ENCODE data around the gene FMN2.

Gene FMN2

DNA sequence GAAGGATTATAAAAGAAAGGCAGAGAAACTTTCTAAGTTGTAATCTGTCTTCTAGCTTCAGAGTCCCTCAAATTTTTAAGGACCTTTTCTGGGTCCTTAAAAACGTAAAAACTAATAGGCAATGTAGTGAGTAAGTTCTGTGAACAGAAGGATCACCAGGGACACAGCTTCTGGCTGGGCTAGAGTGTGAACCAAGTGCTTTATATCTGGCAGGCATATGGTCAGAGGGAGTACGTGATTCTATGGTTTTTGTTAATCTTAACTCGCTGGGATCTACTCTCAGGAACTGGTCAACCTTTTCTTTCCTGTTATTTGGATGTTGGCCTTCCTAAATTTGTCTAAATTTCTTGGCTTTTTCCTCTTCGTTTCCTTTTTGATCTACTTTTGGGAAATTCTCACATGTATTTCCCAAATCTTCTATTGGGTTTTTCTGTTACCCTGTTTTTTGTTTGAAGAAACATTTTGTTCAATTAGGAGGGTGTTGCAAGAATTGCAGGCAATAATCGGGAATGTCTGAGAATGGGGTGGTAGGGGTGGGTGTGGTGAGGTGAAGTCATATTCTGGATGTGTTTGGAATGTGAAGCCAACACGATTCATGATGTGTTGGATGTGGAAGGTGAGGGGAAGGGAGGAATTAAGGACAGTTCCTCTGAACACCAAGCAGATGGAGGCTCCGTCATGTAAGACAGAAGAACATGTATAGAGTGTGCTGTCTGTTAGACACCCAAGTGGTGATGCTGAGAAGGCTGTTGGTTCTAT, 193.2 kb downstream of the FMN2 start:
- Histone ChIP-seq H3K27me3 (ENCODE audit: control insufficient read depth, insufficient read depth, low read length) (no peaks in the 10 kb centered on the region), H3K79me2 (no peaks in the 10 kb centered on the region), H3K4me3 (ENCODE audit: low read depth, low read length) (no peak overlapping the region), H2AFZ (no peak overlapping the region), H3K27ac (no peak overlapping the region), H3K36me3 (ENCODE audit: control insufficient read depth, insufficient read depth, low read length) (no peaks in the 10 kb centered on the region), H3K9me3 (ENCODE audit: control insufficient read depth, low read length) (no peaks in the 10 kb centered on the region), H3K4me1 (peaks cover 3% of the 10 kb centered on the region), H3K9ac (no peak overlapping the region), H3K4me2 (ENCODE audit: low read length) (no peak overlapping the region)
- TF ChIP-seq, protein P1, sequence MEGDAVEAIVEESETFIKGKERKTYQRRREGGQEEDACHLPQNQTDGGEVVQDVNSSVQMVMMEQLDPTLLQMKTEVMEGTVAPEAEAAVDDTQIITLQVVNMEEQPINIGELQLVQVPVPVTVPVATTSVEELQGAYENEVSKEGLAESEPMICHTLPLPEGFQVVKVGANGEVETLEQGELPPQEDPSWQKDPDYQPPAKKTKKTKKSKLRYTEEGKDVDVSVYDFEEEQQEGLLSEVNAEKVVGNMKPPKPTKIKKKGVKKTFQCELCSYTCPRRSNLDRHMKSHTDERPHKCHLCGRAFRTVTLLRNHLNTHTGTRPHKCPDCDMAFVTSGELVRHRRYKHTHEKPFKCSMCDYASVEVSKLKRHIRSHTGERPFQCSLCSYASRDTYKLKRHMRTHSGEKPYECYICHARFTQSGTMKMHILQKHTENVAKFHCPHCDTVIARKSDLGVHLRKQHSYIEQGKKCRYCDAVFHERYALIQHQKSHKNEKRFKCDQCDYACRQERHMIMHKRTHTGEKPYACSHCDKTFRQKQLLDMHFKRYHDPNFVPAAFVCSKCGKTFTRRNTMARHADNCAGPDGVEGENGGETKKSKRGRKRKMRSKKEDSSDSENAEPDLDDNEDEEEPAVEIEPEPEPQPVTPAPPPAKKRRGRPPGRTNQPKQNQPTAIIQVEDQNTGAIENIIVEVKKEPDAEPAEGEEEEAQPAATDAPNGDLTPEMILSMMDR (IDR thresholded peaks at IDR 0.05), result no peak

DNA sequence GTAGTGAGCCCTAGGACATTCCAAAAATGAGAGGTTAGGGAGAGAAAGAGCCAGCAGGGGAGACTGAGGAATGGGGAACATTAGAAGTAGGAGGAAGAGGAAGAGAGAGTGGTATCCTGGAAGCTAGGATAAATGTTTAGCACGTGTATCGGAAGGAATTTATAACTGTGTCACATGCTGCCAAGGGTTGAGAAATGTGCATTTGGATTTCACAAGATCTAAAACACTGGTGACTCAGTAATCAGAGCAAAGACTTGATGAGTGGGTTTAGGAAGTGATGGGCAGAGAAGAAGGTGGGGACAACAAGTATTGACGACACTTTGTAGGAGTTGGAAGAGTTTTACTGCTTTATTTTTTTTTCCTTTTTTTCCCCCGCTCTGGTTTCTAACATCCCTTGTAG, 193.9 kb downstream of the FMN2 start:
- Histone ChIP-seq H3K79me2 (no peaks in the 10 kb centered on the region), H3K4me1 (peaks cover 3% of the 10 kb centered on the region), H3K4me3 (ENCODE audit: low read depth, low read length) (no peak overlapping the region), H3K36me3 (ENCODE audit: control insufficient read depth, insufficient read depth, low read length) (no peaks in the 10 kb centered on the region), H3K9ac (no peak overlapping the region), H2AFZ (no peak overlapping the region), H3K27ac (no peak overlapping the region), H3K9me3 (ENCODE audit: control insufficient read depth, low read length) (no peaks in the 10 kb centered on the region), H3K4me2 (ENCODE audit: low read length) (no peak overlapping the region), H3K27me3 (ENCODE audit: control insufficient read depth, insufficient read depth, low read length) (no peaks in the 10 kb centered on the region)
- TF ChIP-seq, protein P1 (IDR thresholded peaks at IDR 0.05), result no peak

DNA sequence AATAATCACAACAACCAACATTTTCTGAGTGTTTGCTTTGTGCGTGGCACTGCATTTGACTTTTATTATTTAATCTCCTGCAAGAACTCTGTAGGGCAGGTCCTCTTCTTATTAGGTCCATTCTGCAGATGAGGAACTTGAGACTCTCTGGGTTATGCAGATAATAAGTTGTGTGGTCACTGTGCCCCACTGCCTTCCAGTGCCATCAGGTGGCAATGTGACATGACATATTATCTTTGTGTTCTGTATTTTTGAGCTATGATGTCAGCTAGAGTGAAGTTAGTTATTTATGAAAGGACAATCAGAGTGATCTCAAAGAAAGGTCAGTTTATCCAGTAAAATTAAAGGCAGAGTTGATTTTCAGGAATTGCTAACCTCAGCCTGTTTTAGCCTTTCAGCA, 196.0 kb downstream of the FMN2 start:
- H3K4me1 ChIP-seq, result peaks cover 3% of the 10 kb centered on the region
- H3K9ac ChIP-seq, result no peak overlapping the region
- H3K36me3 ChIP-seq (ENCODE audit: control insufficient read depth, insufficient read depth, low read length), result no peaks in the 10 kb centered on the region
- no peak overlapping the region for H3K27ac ChIP-seq
- H3K9me3 ChIP-seq (ENCODE audit: control insufficient read depth, low read length), result no peaks in the 10 kb centered on the region
- no peak overlapping the region for H3K4me3 ChIP-seq (ENCODE audit: low read depth, low read length)
- no peak overlapping the region for H2AFZ ChIP-seq
- TF ChIP-seq, protein P1 (IDR thresholded peaks at IDR 0.05), result no peak
- no peaks in the 10 kb centered on the region for H3K79me2 ChIP-seq
- peak overlapping the region; percentile 32 for H3K4me2 ChIP-seq (ENCODE audit: low read length)
- H3K27me3 ChIP-seq (ENCODE audit: control insufficient read depth, insufficient read depth, low read length), result no peaks in the 10 kb centered on the region

DNA sequence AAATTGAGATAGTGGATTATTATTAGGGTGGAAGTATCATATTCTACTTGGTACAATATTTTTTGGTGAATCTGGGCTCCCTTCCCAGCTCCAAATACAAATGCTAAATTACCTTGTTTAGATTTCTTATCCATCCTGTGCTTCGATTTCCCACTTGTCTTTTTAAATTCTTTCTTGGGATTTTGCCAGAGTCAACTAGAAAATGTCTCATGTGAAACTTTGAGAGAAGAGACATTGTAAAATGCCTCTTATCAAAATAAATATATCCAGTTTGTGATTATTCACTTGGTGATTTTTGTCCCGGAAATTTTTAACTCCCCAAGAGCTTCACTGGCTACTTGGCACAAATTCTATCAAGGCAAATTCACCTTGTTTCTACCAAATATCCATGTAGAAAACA, 202.0 kb downstream of the FMN2 start:
- TF ChIP-seq, protein P1 (IDR thresholded peaks at IDR 0.05), result no peak
- H2AFZ ChIP-seq, result no peak overlapping the region
- H3K4me1 ChIP-seq, result no peaks in the 10 kb centered on the region
- H3K36me3 ChIP-seq (ENCODE audit: control insufficient read depth, insufficient read depth, low read length), result no peaks in the 10 kb centered on the region
- H3K9me3 ChIP-seq (ENCODE audit: control insufficient read depth, low read length), result no peaks in the 10 kb centered on the region
- H3K4me3 ChIP-seq (ENCODE audit: low read depth, low read length), result no peak overlapping the region
- no peak overlapping the region for H3K9ac ChIP-seq
- H3K79me2 ChIP-seq, result no peaks in the 10 kb centered on the region
- no peak overlapping the region for H3K27ac ChIP-seq
- H3K4me2 ChIP-seq (ENCODE audit: low read length), result no peak overlapping the region
- H3K27me3 ChIP-seq (ENCODE audit: control insufficient read depth, insufficient read depth, low read length), result no peaks in the 10 kb centered on the region

DNA sequence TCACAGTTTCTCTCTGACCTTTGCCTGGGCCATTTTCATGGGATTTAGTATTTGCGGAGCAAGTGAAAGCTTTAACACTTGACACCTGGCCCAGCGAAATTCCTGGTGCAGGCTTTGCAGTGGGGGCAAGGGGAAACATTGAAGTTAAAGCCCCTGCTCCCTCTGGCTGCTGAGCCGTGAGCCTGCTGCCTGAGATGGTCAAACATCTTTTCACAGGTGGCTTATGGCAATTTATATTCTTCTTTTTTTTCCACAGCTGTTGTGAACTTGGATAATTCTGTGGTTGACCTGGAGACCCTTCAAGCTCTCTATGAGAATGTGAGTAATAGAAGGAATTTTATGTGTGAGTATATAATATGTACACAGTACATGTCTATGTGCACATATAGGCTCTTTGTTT, 202.9 kb downstream of the FMN2 start:
- Histone ChIP-seq H3K27ac (no peak overlapping the region), H3K36me3 (ENCODE audit: control insufficient read depth, insufficient read depth, low read length) (no peaks in the 10 kb centered on the region), H3K4me3 (ENCODE audit: low read depth, low read length) (no peak overlapping the region), H3K4me1 (no peaks in the 10 kb centered on the region), H2AFZ (no peak overlapping the region), H3K9ac (no peak overlapping the region), H3K79me2 (no peaks in the 10 kb centered on the region), H3K27me3 (ENCODE audit: control insufficient read depth, insufficient read depth, low read length) (no peaks in the 10 kb centered on the region), H3K9me3 (ENCODE audit: control insufficient read depth, low read length) (no peaks in the 10 kb centered on the region), H3K4me2 (ENCODE audit: low read length) (no peak overlapping the region)
- TF ChIP-seq, protein P1 (IDR thresholded peaks at IDR 0.05), result no peak
